ENCODE results near the gene KCTD21.

Gene KCTD21

DNA sequence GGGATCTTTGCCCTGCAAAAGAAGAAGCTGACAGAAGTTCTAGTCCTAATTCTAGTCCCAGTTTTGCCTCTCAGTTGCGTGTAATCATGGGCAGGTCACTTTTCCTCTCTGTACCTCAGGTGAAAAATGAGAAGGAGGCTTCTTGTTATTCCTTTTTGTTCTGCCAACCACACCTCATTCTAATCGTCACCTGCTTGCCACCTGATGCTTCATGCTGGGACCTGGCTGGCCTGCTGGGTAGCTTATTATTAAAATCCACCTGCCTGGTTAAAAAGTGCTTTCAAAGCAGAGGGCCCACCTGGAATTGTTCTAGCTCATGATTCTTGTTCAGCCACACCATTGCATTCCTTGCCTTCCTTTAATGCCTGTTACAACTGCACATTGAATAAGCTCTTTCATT is 40.6 kb downstream of the KCTD21 start:
- TF ChIP-seq, protein P1, sequence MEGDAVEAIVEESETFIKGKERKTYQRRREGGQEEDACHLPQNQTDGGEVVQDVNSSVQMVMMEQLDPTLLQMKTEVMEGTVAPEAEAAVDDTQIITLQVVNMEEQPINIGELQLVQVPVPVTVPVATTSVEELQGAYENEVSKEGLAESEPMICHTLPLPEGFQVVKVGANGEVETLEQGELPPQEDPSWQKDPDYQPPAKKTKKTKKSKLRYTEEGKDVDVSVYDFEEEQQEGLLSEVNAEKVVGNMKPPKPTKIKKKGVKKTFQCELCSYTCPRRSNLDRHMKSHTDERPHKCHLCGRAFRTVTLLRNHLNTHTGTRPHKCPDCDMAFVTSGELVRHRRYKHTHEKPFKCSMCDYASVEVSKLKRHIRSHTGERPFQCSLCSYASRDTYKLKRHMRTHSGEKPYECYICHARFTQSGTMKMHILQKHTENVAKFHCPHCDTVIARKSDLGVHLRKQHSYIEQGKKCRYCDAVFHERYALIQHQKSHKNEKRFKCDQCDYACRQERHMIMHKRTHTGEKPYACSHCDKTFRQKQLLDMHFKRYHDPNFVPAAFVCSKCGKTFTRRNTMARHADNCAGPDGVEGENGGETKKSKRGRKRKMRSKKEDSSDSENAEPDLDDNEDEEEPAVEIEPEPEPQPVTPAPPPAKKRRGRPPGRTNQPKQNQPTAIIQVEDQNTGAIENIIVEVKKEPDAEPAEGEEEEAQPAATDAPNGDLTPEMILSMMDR (IDR thresholded peaks at IDR 0.05; ENCODE audit: poor library complexity, severe bottlenecking) = no peak
- no peaks in the 10 kb centered on the region for H3K9me3 ChIP-seq (ENCODE audit: severe bottlenecking)
- H3K4me3 ChIP-seq (ENCODE audit: severe bottlenecking) = no peak overlapping the region
- no peak for DNase-seq (ENCODE audit: low spot score)
- H3K27ac ChIP-seq (ENCODE audit: poor library complexity, severe bottlenecking) = no peak overlapping the region
- no peaks in the 10 kb centered on the region for H3K27me3 ChIP-seq (ENCODE audit: insufficient read depth, poor library complexity, severe bottlenecking)
- no peak for ATAC-seq (ENCODE audit: low read depth)
- no peaks in the 10 kb centered on the region for H3K4me1 ChIP-seq (ENCODE audit: insufficient read depth, poor library complexity, severe bottlenecking)
- H3K36me3 ChIP-seq (ENCODE audit: low read depth) = no peaks in the 10 kb centered on the region

DNA sequence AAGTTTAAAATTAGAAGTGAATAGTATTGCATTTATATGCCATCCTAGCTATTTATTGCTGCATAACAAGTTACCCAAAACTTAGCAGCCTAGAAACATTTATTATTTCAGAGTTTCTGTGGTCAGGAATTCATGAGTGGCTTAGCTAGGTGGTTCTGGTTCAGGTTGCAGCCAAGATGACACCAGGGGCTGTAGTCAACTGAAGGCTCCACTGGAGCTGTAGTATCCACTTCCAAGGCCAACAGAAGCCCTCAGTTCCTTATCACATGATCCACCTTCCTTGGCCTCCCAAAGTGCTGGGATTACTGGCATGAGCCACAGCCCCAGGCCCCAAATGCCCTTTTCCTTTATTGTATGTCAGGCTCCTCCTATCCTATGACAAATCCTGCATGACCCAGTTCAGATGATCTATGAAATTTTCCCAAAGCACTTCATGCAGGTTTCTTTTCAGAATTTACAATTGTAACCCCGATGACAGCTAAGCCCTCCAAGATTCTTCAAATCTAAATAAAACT is 42.9 kb downstream of the KCTD21 start:
- Histone ChIP-seq H3K27me3 (ENCODE audit: insufficient read depth, poor library complexity, severe bottlenecking) (no peaks in the 10 kb centered on the region), H3K36me3 (ENCODE audit: low read depth) (0 out of 2 replicates have a peak, but pooled peaks cover 3% of the 10 kb centered on the region)

DNA sequence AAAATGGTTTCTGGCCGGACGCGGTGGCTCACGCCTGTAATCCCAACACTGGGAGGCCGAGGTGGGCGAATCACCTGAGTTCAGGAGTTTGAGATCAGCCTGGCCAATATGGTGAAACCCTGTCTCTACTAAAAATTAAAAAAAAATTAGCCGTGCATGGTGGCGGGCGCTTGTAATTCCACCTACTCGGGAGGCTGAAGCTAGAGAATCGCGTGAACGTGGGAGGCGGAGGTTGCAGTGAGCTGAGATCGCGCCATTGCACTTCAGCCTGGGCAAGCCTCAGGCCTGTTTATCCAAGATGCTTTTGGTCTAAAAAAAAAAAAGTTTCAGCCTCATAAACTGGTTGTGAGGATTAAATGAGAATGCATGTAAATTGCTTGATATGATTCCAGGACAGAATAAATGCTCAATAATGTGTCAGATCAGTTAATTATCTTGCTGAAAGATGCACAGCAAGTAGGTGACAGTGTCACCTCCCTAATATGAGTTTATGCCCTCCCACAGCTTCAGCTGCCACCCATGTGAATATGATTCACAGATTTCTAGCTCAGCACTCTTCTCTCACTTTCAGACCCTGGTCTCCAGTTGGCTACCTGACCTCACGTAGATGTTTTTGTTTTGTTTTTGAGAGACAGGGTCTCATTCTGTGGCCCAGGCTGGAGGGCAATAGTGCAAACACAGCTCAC is 47.9 kb downstream of the KCTD21 start:
- Histone ChIP-seq H3K36me3 (ENCODE audit: low read depth) (peaks cover 12% of the 10 kb centered on the region; the same call in 1 of the 2 replicates), H3K4me3 (ENCODE audit: severe bottlenecking) (peak overlapping the region; percentile 83), H3K27ac (ENCODE audit: poor library complexity, severe bottlenecking) (no peak overlapping the region)

More for the DNA sequence above, 42.9 kb downstream of the KCTD21 start:
- no peak for DNase-seq (ENCODE audit: low spot score)
- no peak overlapping the region for H3K4me3 ChIP-seq (ENCODE audit: severe bottlenecking)
- no peaks in the 10 kb centered on the region for H3K9me3 ChIP-seq (ENCODE audit: severe bottlenecking)
- no peak for ATAC-seq (ENCODE audit: low read depth)
- H3K27ac ChIP-seq (ENCODE audit: poor library complexity, severe bottlenecking) = no peak overlapping the region
- no peaks in the 10 kb centered on the region for H3K4me1 ChIP-seq (ENCODE audit: insufficient read depth, poor library complexity, severe bottlenecking)
- TF ChIP-seq, protein P1 (IDR thresholded peaks at IDR 0.05; ENCODE audit: poor library complexity, severe bottlenecking) = no peak

DNA sequence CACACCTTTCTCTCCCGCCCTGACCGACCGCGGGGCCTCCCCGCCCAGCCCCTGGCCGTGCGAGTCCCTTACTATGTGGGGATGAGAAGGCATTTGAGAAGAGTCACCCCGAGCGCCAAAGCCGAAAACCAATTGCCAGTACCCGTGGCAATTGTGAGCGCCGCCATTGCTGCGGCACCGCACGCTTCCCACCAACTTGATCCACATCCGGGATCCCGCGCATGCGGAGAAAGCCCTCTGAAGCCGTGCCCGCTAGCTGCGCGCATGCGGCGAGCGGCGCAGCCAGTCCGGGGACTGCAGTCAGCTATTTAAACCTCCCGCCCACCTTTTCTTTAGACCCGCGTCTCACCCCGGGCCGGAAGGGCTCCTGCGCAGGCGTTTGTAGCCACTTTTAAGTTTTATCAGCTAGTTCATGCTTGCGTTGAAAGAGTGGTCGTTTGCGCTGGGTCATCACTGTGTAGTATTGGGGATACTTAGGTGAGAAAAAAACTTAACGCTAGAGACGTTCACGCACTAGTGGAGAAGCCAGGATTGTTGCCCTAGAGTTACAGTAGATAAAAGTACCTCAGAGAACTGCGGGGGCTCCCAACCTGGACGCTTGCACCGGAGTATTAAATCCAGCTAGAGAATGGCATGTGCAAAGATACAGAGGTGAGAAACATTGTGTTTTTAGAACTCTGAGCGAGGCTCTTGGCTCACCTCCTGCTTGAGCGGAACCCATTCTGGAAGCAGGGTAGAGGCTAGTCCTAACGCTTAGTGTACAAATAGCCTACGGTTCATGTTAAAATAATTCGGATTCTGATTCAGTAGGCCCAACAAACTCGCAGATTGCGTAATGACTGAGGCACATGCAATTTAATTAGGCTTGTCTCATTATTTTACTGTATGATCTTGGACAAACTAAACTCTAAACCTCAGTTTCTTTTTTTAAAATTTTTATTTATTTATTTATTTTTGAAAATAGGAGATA is 48.7 kb downstream of the KCTD21 start, which contains the start of gene ALG8:
Gene ALG8, minus strand, starts transcription at position 205 of the 970 bp plus-strand sequence. Its CDS starts 38 bp downstream, at position 167.
- DNase-seq (ENCODE audit: low spot score) (peak; percentile 92), ATAC-seq (ENCODE audit: low read depth) (peak; percentile 94)
- Histone ChIP-seq H3K36me3 (ENCODE audit: low read depth) (peaks cover 14% of the 10 kb centered on the region; the same call in 1 of the 2 replicates), H3K27me3 (ENCODE audit: insufficient read depth, poor library complexity, severe bottlenecking) (no peaks in the 10 kb centered on the region), H3K27ac (ENCODE audit: poor library complexity, severe bottlenecking) (peak within 1 kb of the TSS; percentile 68), H3K9me3 (ENCODE audit: severe bottlenecking) (no peaks in the 10 kb centered on the region), H3K4me1 (ENCODE audit: insufficient read depth, poor library complexity, severe bottlenecking) (peaks cover 3% of the 10 kb centered on the region), H3K4me3 (ENCODE audit: severe bottlenecking) (peak within 1 kb of the TSS; percentile 83)
- TF ChIP-seq, protein P1 (IDR thresholded peaks at IDR 0.05; ENCODE audit: poor library complexity, severe bottlenecking) = no peak

More for the DNA sequence above, 47.9 kb downstream of the KCTD21 start:
- no peak for DNase-seq (ENCODE audit: low spot score)
- TF ChIP-seq, protein P1 (IDR thresholded peaks at IDR 0.05; ENCODE audit: poor library complexity, severe bottlenecking) = no peak
- Histone ChIP-seq H3K4me1 (ENCODE audit: insufficient read depth, poor library complexity, severe bottlenecking) (peaks cover 3% of the 10 kb centered on the region), H3K27me3 (ENCODE audit: insufficient read depth, poor library complexity, severe bottlenecking) (no peaks in the 10 kb centered on the region), H3K9me3 (ENCODE audit: severe bottlenecking) (no peaks in the 10 kb centered on the region)
- ATAC-seq (ENCODE audit: low read depth) = no peak

Data from RWPE2 (cell line).